Heart right ventricle (tissue), 16 donors: ENCODE data around the gene ABHD11. TPM values are rescaled to one million over a fixed set of nuclear protein-coding genes. Genes with fewer than 3 reads are reported as not detected.

Source experiments
- ATAC-seq, 8 donors: fragments of 200-7000 bp; cut with Tn5 transposase; one replicate each; pipeline ENCODE4 v1.9.1; 2020; ENCODE audit warnings: mild to moderate bottlenecking in 8 of 8, moderate library complexity in 8 of 8, moderate number of reproducible peaks in 1 of 8
- DNase-seq, 2 donors: peaks; one replicate each; pipeline ENCODE4 v3.0.0-alpha.2; 2020
- H3K27ac ChIP-seq, 10 donors: fragments of 200-600 bp; sonication (generic) in 2 of 10; one replicate each; pipeline versions ENCODE4 v1.5.0 to v1.8.0; 2020 to 2022; ENCODE audit warnings: mild to moderate bottlenecking in 3 of 10
- H3K27me3 ChIP-seq, 7 donors: fragments of 200-600 bp; one replicate each; pipeline ENCODE4 v1.8.0; 2021 to 2022; ENCODE audit warnings: mild to moderate bottlenecking in 2 of 7
- H3K36me3 ChIP-seq, 9 donors: fragments of 200-600 bp; sonication (generic) in 1 of 9; one replicate each; pipeline versions ENCODE4 v1.5.0 to v1.8.0; 2020 to 2022; ENCODE audit warnings: mild to moderate bottlenecking in 2 of 9
- H3K4me1 ChIP-seq, 9 donors: fragments of 200-600 bp; sonication (generic) in 1 of 9; one replicate each; pipeline versions ENCODE4 v1.5.0 to v1.8.0; 2020 to 2022; ENCODE audit warnings: mild to moderate bottlenecking in 4 of 9
- H3K4me3 ChIP-seq, 10 donors: fragments of 200-600 bp; sonication (generic) in 2 of 10; one replicate each; pipeline versions ENCODE4 v1.5.0 to v1.8.0; 2020 to 2022; ENCODE audit warnings: mild to moderate bottlenecking in 7 of 10, moderate library complexity in 2 of 10
- H3K9me3 ChIP-seq, 11 donors: fragments of 200-600 bp in 10 of 11; sonication (generic) in 2 of 11; one replicate each; pipeline versions ENCODE4 v1.5.0 to v1.8.0; 2013 to 2022; ENCODE audit warnings: mild to moderate bottlenecking in 2 of 11, control low read depth in 1 of 11, moderate library complexity in 1 of 11
- CTCF ChIP-seq, 9 donors: fragments of 200-600 bp; sonication (generic) in 2 of 9; IDR thresholded peaks; one replicate each; pipeline versions ENCODE4 v1.5.0 to v1.8.0; 2021 to 2022; ENCODE audit warnings: antibody characterized with exemption in 9 of 9, mild to moderate bottlenecking in 5 of 9, moderate library complexity in 1 of 9
- WGBS, 2 donors: extraction: QIAGEN DNeasy Blood & Tissue Kit; methylation state at CpG; one replicate each; pipeline ENCODE4 v1.1.7; 2013; ENCODE audit warnings: inconsistent platforms in 1 of 2; 5-methylcytosine and 5-hydroxymethylcytosine counted together
- intact Hi-C, 10 donors: fragments of 100-400 bp; cut with DNase I; formaldehyde crosslinking; loops; one replicate each; pipeline versions ENCODE4 v1.11.1 to v1.14.2; 2022
- polyA plus RNA-seq, 2 donors: library from polyadenylated mRNA; stranded (reverse); fragments of 200-250 nt; gene quantifications; one replicate each; pipeline ENCODE4 v1.2.3, GENCODE V29; 2013
- total RNA-seq, 10 donors: library from RNA; stranded (reverse); fragmentation: NEBNext Ultra II Directional in 3 of 10; extraction: Animal tissue kit (Norgen Biotek cat#: 25700) in 3 of 10; gene quantifications; one replicate each; pipeline versions ENCODE4 v1.2.1 to v1.2.4, GENCODE V29; 2021 to 2023
- donor health status: Arrhythmogenic right ventricular cardiomyopathy.
- donor health status: ischemic (EF 13 %, LVEDD 7.1; RV severe dilation, severe dysfunction).
- donor health status: healthy with polysubstance abuse.
- donor health status: DM: no; HTN: yes; CAD: no.
- donor health status: DM: no; HTN: no; CAD: no.
- donor health status: ischemic (EF 25% LVEDD 6.9; RV normal size, moderate dysfunction).
- donor health status: ischemic (EF 25% LVEDD 5.7; RV mildly dilated, moderate dysfunction).
- donor health status: healthy.
- donor health status: DM: yes; HTN: yes; CAD: no.
- donor health status: Ischemic cardiomyopathy.
- donor health status: ischemic (EF 35%, LVEDD 5.7; RV mildly dilated, moderate dysfunction).
- donor health status: nonischemic (EF 11% LVEDD 7.7; RV severe dilation, severe dysfunction).
- donor health status: DM: yes; HTN: yes; CAD: no.
- donor health status: PGD.
- donor health status: ischemic (EF 29% LVEDD 5.4; RV normal size, mild dysfunction).
- donor health status: nonischemic (EF 23%, LVEDD 6.1; RV moderate dilation, normal function).

ABHD11 gene
- total and polyA plus RNA-seq, 12 donors = 20.0 to 36.8 (median 29.6) TPM

GRCh38 chr7:73708961-73709549 lies 29.5 kb downstream of the ABHD11 start:
- no peak for ATAC-seq
- DNase-seq = no peak
- 92 to 96% methylated on average over 16 of the region's 16 CpGs for WGBS, 2 donors
- Histone ChIP-seq H3K4me1 (peaks cover 0 to 6% (median 0%) of the 10 kb centered on the region in 9 donors), H3K4me3 (no peak overlapping the region), H3K27ac (no peak overlapping the region), H3K9me3 (no peaks in the 10 kb centered on the region), H3K27me3 (peaks cover 0 to 9% (median 0%) of the 10 kb centered on the region in 7 donors), H3K36me3 (no peaks in the 10 kb centered on the region)
- intact Hi-C loops = no loop called here
- TF ChIP-seq CTCF (IDR thresholded peaks at IDR 0.05) = no peak

- 81 to 85% methylated on average over 15 of the region's 15 CpGs for WGBS, 2 donors
Observed at GRCh38 chr7:73707045-73707631, 31.5 kb downstream of the ABHD11 start.

GRCh38 chr7:73706126-73707044 lies 32.2 kb downstream of the ABHD11 start:
- Histone ChIP-seq H3K4me1 (peaks cover 0 to 6% (median 0%) of the 10 kb centered on the region in 9 donors), H3K36me3 (peaks cover 0 to 12% (median 0%) of the 10 kb centered on the region in 9 donors), H3K4me3 (no peak overlapping the region), H3K27me3 (no peaks in the 10 kb centered on the region), H3K27ac (no peak overlapping the region), H3K9me3 (no peaks in the 10 kb centered on the region)
- intact Hi-C loops = no loop called here
- ATAC-seq = no peak
- TF ChIP-seq CTCF (IDR thresholded peaks at IDR 0.05) = no peak
- DNase-seq = no peak
- WGBS, 2 donors = 82 to 83% methylated on average over 25 of the region's 25 CpGs

More at GRCh38 chr7:73707045-73707631, 31.5 kb downstream of the ABHD11 start:
- no peak for TF ChIP-seq CTCF (IDR thresholded peaks at IDR 0.05)
- ATAC-seq = no peak
- Histone ChIP-seq H3K9me3 (no peaks in the 10 kb centered on the region), H3K27ac (no peak overlapping the region), H3K4me3 (no peak overlapping the region), H3K27me3 (no peaks in the 10 kb centered on the region), H3K4me1 (peaks cover 0 to 6% (median 0%) of the 10 kb centered on the region in 9 donors), H3K36me3 (peaks cover 0 to 6% (median 0%) of the 10 kb centered on the region in 9 donors)
- peak in 1 of 2 donors; percentile 42 for DNase-seq
- intact Hi-C loops = no loop called here

- intact Hi-C loops = no loop called here
- TF ChIP-seq CTCF (IDR thresholded peaks at IDR 0.05) = no peak
- peaks cover 0 to 6% (median 0%) of the 10 kb centered on the region in 9 donors for H3K4me1 ChIP-seq
- H3K27me3 ChIP-seq = no peaks in the 10 kb centered on the region
- DNase-seq (no peak), ATAC-seq (no peak)
- 93% methylated on average over 10 of the region's 10 CpGs for WGBS, 2 donors
- no peak overlapping the region for H3K4me3 ChIP-seq
- no peak overlapping the region for H3K27ac ChIP-seq
- no peaks in the 10 kb centered on the region for H3K9me3 ChIP-seq
- H3K36me3 ChIP-seq = peaks cover 0 to 15% (median 0%) of the 10 kb centered on the region in 9 donors
Observed at GRCh38 chr7:73705551-73705920, 33.1 kb downstream of the ABHD11 start.
